ENCODE data around the gene NID2.

The NID2 gene

GRCh38 chr14:52026901-52027300 lies 42.0 kb downstream of the NID2 start:
- no peak for DNase-seq

DNA sequence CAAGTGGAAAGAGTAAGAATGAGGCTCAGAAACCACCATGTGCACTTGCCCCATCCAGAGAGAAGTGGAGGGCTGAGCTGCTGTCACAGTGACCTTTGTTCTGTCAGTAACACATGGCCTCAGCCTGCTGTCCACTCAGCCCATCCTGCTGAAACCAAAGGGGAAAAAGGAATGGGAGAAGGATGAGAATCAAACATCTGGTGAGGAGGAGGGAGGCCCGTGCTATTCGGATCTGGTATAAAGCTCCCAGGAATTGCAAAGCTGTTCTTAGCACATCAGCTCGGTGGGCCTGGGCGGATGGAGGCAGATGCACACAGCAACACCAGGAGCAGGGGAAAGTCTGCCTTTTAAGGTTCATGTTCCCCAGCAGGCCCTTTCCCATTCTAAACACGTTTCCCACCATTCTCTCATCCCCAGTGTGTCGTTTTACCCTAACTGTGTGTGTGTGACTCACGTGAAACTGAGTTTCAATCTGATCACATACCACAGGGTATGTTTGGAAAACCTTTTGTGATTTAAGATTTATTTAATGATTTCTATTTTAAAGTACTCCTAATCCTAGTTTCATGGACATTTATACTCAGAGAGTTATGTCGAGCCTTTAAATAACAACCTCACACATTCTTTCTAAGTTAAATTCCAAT lies 42.7 kb downstream of the NID2 start:
- no peak for DNase-seq

DNA sequence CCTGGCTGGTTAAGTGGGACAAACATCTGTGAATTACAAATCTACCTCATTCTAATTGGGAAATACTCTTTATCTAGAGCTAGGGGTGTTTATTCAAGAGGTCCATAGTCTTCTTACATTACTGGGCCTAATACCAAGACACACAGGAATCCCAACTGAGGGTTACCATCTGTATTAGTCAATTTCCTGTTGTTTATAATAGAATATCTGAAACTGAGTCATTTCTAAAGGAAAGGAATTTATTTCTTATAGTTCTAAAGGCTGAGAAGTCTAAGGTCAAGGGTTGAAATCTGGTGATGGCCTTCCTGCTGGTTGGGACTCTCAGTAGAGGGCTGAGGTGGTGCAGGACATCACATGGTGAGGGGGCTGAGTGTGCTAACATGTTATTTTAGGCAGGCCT lies 43.5 kb downstream of the NID2 start:
- DNase-seq, result no peak

GRCh38 chr14:52023518-52023917 lies 45.3 kb downstream of the NID2 start:
- DNase-seq, result no peak

GRCh38 chr14:52021957-52022600 lies 46.8 kb downstream of the NID2 start:
- no peak for DNase-seq

DNA sequence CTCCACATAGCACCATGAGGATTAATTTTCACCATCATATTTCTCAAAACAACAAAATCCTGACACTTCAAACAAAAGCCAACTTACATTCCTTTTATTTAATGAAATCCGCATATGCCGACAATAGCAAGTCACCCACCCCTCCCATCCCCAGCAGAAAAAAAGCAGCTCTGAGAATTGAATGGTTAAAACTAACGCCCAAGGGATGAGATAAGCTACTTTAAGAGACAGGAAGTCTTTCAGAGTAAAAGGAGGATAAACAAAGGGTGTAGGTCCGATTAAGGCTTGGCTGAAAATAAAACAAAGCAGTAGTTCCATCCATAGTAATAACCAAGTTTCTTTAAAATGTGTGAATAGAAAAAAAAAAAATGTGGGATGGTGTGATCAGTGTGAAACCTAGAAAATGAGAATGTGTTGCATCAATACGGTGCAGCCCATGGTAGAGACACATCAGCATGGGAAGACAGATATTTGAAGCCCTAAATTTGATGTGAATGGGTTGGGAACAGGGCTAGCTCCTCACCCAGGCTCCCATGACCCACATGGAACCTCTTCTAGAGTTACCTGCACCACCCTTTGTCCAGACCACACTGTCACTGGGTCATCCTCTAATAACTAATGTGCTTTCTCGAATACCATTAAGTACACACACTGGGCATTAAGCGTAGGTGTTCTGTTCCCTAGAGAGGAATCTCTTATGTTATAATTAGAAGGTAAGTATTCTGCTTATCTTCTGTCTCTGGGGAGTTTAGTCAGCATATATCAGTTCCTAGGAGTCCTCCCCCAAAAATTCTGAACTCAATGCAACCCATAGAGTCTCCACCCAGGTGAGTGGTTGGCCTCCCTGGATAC lies 47.8 kb downstream of the NID2 start:
- no peak for DNase-seq

GRCh38 chr14:52020161-52020714 lies 48.6 kb downstream of the NID2 start:
- no peak for DNase-seq

- no peak for DNase-seq
Measured at GRCh38 chr14:52018970-52019369, 49.9 kb downstream of the NID2 start.

GRCh38 chr14:52018252-52018651 lies 50.6 kb downstream of the NID2 start:
- DNase-seq, result no peak

- DNase-seq, result no peak
Measured at GRCh38 chr14:52015411-52016030, 53.3 kb downstream of the NID2 start.

DNA sequence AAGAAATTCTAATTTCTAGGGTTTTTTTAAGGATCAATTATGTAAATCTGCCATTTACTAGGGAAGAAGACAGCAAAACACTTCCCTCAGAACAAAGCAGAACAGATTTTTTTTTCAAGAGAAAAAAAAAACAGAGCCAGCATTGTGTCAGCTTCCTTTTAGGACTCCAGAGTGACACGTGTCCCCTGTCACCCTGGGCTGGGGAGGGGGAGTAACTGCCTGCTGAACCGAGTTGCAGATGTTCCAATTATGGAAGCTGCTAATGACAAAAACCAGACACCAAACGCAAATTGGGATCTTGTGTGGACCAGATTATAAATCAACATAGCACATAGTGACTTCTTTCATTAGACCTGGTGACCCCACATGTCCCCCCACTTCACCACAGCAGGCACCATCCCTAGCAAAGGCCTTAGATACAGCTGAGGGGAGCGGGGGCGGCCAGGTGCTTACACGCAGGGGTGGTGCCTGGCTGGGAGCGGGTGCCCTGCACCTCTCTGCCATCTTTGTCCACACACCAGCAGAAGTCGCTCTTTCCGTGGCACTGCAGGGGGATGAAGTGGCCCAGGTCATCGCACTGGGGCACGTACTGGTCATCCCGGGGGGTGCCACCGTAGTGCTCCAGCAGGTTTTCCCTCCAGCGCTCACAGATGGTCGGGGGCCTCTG lies 54.1 kb downstream of the NID2 start:
- DNase-seq, result peak in 1 of 2 donors; percentile 30

- no peak for DNase-seq
Measured at GRCh38 chr14:52013984-52014600, 54.8 kb downstream of the NID2 start.

DNA sequence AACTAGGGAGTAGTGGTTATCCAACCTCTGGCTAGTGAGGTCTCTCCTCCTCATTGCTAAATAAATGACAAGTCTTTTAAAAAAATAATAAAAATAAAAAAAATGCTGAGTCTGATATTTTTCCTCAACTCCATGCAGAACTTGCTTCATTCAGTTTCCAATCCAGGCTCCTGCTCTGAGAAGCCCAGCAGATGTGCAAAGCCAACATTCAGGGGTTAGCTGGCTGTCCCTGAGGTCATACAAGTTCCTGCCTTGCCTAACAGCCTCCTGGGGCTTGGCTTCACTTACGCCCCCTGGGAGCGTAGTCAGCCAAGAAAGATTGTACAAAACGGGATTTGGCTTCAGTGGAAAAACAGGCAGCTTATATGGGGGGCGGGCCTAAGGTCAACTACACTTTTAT lies 56.2 kb downstream of the NID2 start:
- no peak for DNase-seq

DNA sequence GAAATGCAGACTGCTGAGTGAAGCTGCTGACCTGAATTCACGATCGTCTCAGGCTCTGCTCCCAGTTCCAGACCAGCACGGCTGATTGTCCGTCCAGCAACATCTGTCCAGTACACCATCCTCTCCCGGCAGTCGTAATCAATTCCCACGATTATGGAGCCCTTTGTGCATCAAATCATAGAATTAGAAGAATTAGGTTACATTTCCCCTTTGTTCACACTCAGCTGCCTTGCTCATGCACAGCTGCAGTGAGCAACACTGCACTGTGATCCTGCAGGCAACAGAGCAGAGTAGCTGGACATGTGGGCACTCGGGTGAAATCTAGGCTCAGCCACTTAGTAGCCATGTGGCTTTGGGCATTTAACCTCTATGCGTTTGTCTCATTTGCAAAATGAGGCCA lies 57.3 kb downstream of the NID2 start:
- DNase-seq, result no peak

DNA sequence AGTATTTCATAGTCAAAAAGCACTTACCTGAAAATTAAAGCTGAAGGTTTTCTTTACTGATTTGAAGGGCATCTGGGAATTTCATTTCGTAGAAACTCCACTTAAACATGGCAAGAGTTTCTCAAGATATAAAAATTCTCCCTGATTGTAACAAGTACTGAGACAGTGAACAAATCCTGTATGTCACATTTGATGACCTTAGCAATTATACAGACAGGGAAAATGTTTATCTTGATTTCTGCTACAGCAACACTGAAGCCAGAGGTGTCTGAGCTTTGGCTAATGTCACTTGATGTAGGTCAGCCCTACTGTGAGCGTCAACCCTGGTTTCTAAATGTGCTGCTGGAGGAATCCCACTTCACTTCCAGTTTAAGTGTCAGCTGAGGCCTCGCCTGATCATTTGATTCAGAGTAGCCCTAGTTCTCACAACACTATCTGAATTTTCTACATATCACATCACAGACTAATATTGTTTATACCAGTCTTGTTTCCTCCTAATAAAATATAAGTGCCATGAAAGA lies 58.6 kb downstream of the NID2 start:
- DNase-seq, result no peak

GRCh38 chr14:52008136-52008535 lies 60.7 kb downstream of the NID2 start:
- no peak for DNase-seq

- no peak for DNase-seq
Measured at GRCh38 chr14:52007637-52008036, 61.2 kb downstream of the NID2 start.

GRCh38 chr14:52007211-52007610 lies 61.6 kb downstream of the NID2 start:
- no peak for DNase-seq

DNA sequence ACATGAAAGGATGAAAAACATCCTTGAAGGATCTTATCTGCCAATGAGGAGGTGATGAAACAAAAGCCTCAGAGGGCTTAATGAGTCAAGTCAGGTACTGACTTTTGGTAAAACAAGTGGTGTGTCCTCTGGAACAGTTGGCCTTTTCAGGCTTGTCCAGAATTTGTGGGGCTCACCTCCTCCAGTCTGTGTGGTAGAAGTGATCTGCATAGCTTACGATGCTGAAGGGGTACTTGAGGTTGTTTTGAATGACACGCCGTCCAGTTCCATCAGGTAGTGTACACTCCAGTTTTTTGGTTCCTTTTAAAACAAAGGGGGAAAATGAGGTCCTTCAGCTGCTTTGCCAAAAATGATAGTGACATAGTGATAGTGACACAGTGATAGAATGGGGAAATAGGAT lies 62.5 kb downstream of the NID2 start:
- DNase-seq, result no peak

DNA sequence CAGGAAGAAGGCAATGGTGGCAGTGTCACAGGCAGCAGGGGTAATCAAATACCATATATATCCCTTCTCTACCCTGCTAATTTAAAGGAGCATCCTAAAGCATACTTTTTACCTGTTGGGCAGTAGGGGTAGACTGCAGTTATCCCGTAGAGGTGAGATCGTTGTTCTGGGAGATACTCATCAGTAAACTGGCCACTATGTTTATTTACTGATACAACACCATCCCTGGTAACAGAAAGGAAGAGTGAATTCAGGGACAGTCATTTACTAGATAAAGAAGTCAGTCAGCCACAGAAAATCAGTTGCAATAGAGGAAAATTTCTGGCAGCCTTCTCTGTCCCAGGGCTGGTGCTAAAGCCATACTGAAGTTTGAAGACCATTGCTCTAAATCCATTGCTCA lies 63.2 kb downstream of the NID2 start:
- no peak for DNase-seq

- DNase-seq, result no peak
Measured at GRCh38 chr14:52003324-52003723, 65.5 kb downstream of the NID2 start.

GRCh38 chr14:52002542-52002941 lies 66.3 kb downstream of the NID2 start:
- DNase-seq, result no peak
